Esophagus muscularis mucosa (tissue), 4 donors: ENCODE measurements around the gene NRP1. TPM values are rescaled to one million over a fixed set of nuclear protein-coding genes. Genes with fewer than 3 reads are reported as not detected.

Experiments used
- DNase-seq: peaks from one replicate; pipeline ENCODE4 v3.0.0-alpha.2; 2017; ENCODE audit errors: extremely low spot score
- H3K27ac ChIP-seq, 4 donors: fragments of 200-600 bp; sonication (generic); replicated peaks in 1 of 4; 1 replicate in 3 of 4; 2 replicates in 1 of 4; pipeline ENCODE4 v1.5.1; 2016 to 2019; ENCODE audit warnings: mild to moderate bottlenecking in 1 of 4
- H3K27me3 ChIP-seq, 4 donors: fragments of 200-600 bp; sonication (generic); one replicate each; pipeline versions ENCODE4 v1.5.1 to v1.6.0; 2016 to 2019
- H3K36me3 ChIP-seq, 4 donors: fragments of 200-600 bp; sonication (generic); one replicate each; pipeline ENCODE4 v1.5.1; 2016 to 2019
- H3K4me1 ChIP-seq, 4 donors: fragments of 200-600 bp; sonication (generic); one replicate each; pipeline ENCODE4 v1.5.1; 2016 to 2019
- H3K4me3 ChIP-seq, 4 donors: fragments of 200-600 bp; sonication (generic); 1 replicate in 2 of 4; 2 replicates in 2 of 4; pipeline ENCODE4 v1.5.1; 2016 to 2019; ENCODE audit warnings: mild to moderate bottlenecking in 4 of 4, moderate library complexity in 1 of 4
- H3K9me3 ChIP-seq, 4 donors: fragments of 200-600 bp; sonication (generic); 1 replicate in 3 of 4; 2 replicates in 1 of 4; pipeline ENCODE4 v1.5.1; 2016 to 2019
- CTCF ChIP-seq, 3 experiments: fragments of 200-600 bp in 2 of 3; fragments of 450-650 bp in 1 of 3; sonication (generic) in 2 of 3; IDR thresholded peaks; one replicate each; pipeline ENCODE4 v1.5.1; 2017 to 2019; ENCODE audit warnings: antibody characterized with exemption in 3 of 3, mild to moderate bottlenecking in 2 of 3, moderate library complexity in 1 of 3
- EP300 ChIP-seq: sonication (generic); formaldehyde crosslinking; IDR thresholded peaks from one replicate; pipeline ENCODE4 v1.6.1; 2017; ENCODE audit warnings: antibody characterized with exemption
- POLR2A ChIP-seq: fragments of 450-650 bp; IDR thresholded peaks from one replicate; pipeline ENCODE4 v1.6.1; 2017; ENCODE audit warnings: antibody characterized with exemption, moderate library complexity, mild to moderate bottlenecking, low read depth
- POLR2AphosphoS5 ChIP-seq, 2 donors: sonication (generic); formaldehyde crosslinking; IDR thresholded peaks; one replicate each; pipeline ENCODE4 v1.6.1; 2017; ENCODE audit warnings: antibody characterized with exemption in 2 of 2
- WGBS: methylation state at CpG from one replicate; pipeline ENCODE4 v1.1.5; 2018; 5-methylcytosine and 5-hydroxymethylcytosine counted together
- intact Hi-C: fragments of 100-400 bp; cut with DNase I; formaldehyde crosslinking; loops from one replicate; pipeline ENCODE4 v1.15.1; 2023
- total RNA-seq, 4 donors: library from RNA; depleted of rRNA; stranded (reverse); fragments of >200 nt; gene quantifications; one replicate each; pipeline versions ENCODE4 v1.1.0 to v1.2.1, GENCODE V29; 2016

NRP1 gene
- total RNA-seq, 4 donors from 2014 or later = 36.5 to 64.4 (median 54.1) TPM

- no peak for TF ChIP-seq CTCF (IDR thresholded peaks at IDR 0.05)
- TF ChIP-seq POLR2AphosphoS5 (IDR thresholded peaks at IDR 0.05) = no peak
- TF ChIP-seq POLR2A = no peak
- no peak for TF ChIP-seq EP300
- intact Hi-C loops = loop anchor here (5.0 kb wide), 1 partner anchor 40 kb away; no protein-coding TSS in a partner anchor
- Histone ChIP-seq H3K36me3 (peaks cover 0 to 63% (median 32%) of the 10 kb centered on the region in 4 donors), H3K27ac (peak overlapping the region; percentile 14 to 53 (median 32)), H3K4me3 (peak overlapping the region in 2 of 4 donors; percentile 1 to 2), H3K4me1 (peaks cover 27 to 42% (median 41%) of the 10 kb centered on the region in 4 donors), H3K9me3 (no peaks in the 10 kb centered on the region), H3K27me3 (no peaks in the 10 kb centered on the region)
- no peak for DNase-seq
- WGBS = 51% methylated on average over 16 of the region's 16 CpGs
These were observed 137.6 kb downstream of the NRP1 start for GRCh38 chr10:33196710-33197491.

- Histone ChIP-seq H3K36me3 (peaks cover 0 to 63% (median 31%) of the 10 kb centered on the region in 4 donors), H3K4me1 (peaks cover 27 to 42% (median 41%) of the 10 kb centered on the region in 4 donors), H3K27ac (peak overlapping the region; percentile 14 to 53 (median 32)), H3K27me3 (no peaks in the 10 kb centered on the region), H3K4me3 (no peak overlapping the region), H3K9me3 (no peaks in the 10 kb centered on the region)
- TF ChIP-seq CTCF (IDR thresholded peaks at IDR 0.05) = no peak
- no peak for TF ChIP-seq EP300
- no peak for TF ChIP-seq POLR2AphosphoS5 (IDR thresholded peaks at IDR 0.05)
- TF ChIP-seq POLR2A = no peak
- WGBS = 79% methylated on average over 3 of the region's 3 CpGs
- intact Hi-C loops = loop anchor here (5.0 kb wide), 1 partner anchor 41 kb away; no protein-coding TSS in a partner anchor
- no peak for DNase-seq
These were observed 138.1 kb downstream of the NRP1 start for GRCh38 chr10:33196377-33196706.

GRCh38 chr10:33195608-33196376 is 138.7 kb downstream of the NRP1 start:
- Histone ChIP-seq H3K27me3 (no peaks in the 10 kb centered on the region), H3K4me1 (peaks cover 27 to 42% (median 41%) of the 10 kb centered on the region in 4 donors), H3K36me3 (peaks cover 0 to 63% (median 28%) of the 10 kb centered on the region in 4 donors), H3K27ac (peak overlapping the region; percentile 14 to 53 (median 32)), H3K9me3 (no peaks in the 10 kb centered on the region), H3K4me3 (no peak overlapping the region)
- TF ChIP-seq CTCF (IDR thresholded peaks at IDR 0.05) = no peak
- no peak for TF ChIP-seq POLR2AphosphoS5 (IDR thresholded peaks at IDR 0.05)
- TF ChIP-seq POLR2A = no peak
- TF ChIP-seq EP300 = no peak
- intact Hi-C loops = loop anchor here (5.0 kb wide), 1 partner anchor 42 kb away; no protein-coding TSS in a partner anchor
- DNase-seq = no peak
- 81% methylated on average over 8 of the region's 8 CpGs for WGBS

- H3K27ac ChIP-seq = peak overlapping the region; percentile 4 to 53 (median 14)
- H3K4me3 ChIP-seq = no peak overlapping the region
- H3K27me3 ChIP-seq = no peaks in the 10 kb centered on the region
- peaks cover 20 to 42% (median 41%) of the 10 kb centered on the region in 4 donors for H3K4me1 ChIP-seq
- H3K36me3 ChIP-seq = peaks cover 0 to 58% (median 19%) of the 10 kb centered on the region in 4 donors
- H3K9me3 ChIP-seq = no peaks in the 10 kb centered on the region
- intact Hi-C loops = loop anchor here (2.0 to 5.0 kb wide), 2 partner anchors 139 to 1443 kb away; no protein-coding TSS in a partner anchor
- TF ChIP-seq POLR2AphosphoS5 (IDR thresholded peaks at IDR 0.05) (peak in 1 of 2 donors; percentile 39), POLR2A (no peak)
- 65% methylated on average over 6 of the region's 6 CpGs for WGBS
- DNase-seq = no peak
These were observed 140.6 kb downstream of the NRP1 start for GRCh38 chr10:33193701-33194521.
